ENCODE results near the gene MUC5B.

MUC5B gene

DNA sequence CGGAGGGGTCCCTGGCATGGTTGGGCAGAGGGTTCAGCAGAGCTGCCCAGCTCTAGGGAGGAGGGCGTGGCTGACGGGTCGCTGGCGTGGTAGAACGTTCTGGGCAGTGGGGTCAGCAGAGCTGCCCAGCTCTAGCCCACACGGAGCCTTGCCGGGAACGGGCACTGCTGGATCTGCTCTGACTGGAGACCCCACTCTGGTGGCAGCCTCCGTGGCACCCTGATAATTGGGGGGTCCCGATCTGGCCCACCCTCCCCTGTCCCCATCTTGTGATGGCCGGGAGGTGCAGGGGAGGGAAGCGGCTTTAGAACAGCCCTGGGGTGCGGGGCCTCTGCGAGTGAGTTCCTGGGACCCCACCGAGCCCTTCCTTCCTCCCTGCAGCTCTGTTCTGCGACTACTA, 43.2 kb upstream of the MUC5B start:
- no peak overlapping the region for H3K27ac ChIP-seq (replicated peaks)
- no peak overlapping the region for H3K4me3 ChIP-seq (replicated peaks; ENCODE audit: insufficient read depth, low read length)
- no peak for DNase-seq (ENCODE audit: low read depth in 1 of 2, low spot score in 1 of 2)
- no peaks in the 10 kb centered on the region for H3K27me3 ChIP-seq (ENCODE audit: insufficient read depth, poor library complexity, severe bottlenecking)
- TF ChIP-seq REST (IDR thresholded peaks at IDR 0.05; ENCODE audit: insufficient replicate concordance, low read depth) (no peak), GABPA (IDR thresholded peaks at IDR 0.05; ENCODE audit: low read depth) (no peak), POLR2AphosphoS5 (IDR thresholded peaks at IDR 0.05; ENCODE audit: low read depth) (no peak), CTCF (IDR thresholded peaks at IDR 0.05; ENCODE audit: insufficient read depth, low read length) (no peak), SPI1 (IDR thresholded peaks at IDR 0.05; ENCODE audit: borderline replicate concordance, low read depth) (no peak)

GRCh38 chr11:1180171-1180570, 42.7 kb upstream of the MUC5B start:
- Histone ChIP-seq H3K4me3 (replicated peaks; ENCODE audit: insufficient read depth, low read length) (no peak overlapping the region), H3K27ac (replicated peaks) (no peak overlapping the region), H3K27me3 (ENCODE audit: insufficient read depth, poor library complexity, severe bottlenecking) (no peaks in the 10 kb centered on the region)
- TF ChIP-seq POLR2AphosphoS5 (IDR thresholded peaks at IDR 0.05; ENCODE audit: low read depth) (no peak), GABPA (IDR thresholded peaks at IDR 0.05; ENCODE audit: low read depth) (no peak), REST (IDR thresholded peaks at IDR 0.05; ENCODE audit: insufficient replicate concordance, low read depth) (no peak), SPI1 (IDR thresholded peaks at IDR 0.05; ENCODE audit: borderline replicate concordance, low read depth) (no peak), CTCF (IDR thresholded peaks at IDR 0.05; ENCODE audit: insufficient read depth, low read length) (no peak)
- no peak for DNase-seq (ENCODE audit: low read depth in 1 of 2, low spot score in 1 of 2)

DNA sequence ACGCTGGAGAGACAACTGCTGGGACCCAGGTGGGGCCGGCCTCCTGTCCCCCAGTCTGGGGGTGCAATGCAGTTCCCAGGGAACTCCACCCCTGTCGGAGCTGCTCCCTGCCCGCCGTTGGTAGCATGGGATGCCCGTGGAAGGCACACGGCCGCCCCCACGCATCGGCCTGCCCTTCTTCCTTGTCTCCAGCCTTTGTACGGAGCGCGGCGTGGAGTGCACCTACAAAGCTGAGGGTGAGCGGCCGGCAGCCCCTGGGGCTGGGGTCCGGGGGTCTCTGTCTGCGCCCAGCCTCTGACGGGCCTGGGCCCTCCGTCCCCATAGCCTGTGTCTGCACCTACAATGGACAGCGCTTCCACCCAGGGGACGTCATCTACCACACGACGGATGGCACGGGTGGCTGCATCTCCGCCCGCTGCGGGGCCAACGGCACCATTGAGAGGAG, 41.9 kb upstream of the MUC5B start:
- DNase-seq (ENCODE audit: low read depth in 1 of 2, low spot score in 1 of 2) = no peak
- Histone ChIP-seq H3K27me3 (ENCODE audit: insufficient read depth, poor library complexity, severe bottlenecking) (no peaks in the 10 kb centered on the region), H3K27ac (replicated peaks) (no peak overlapping the region), H3K4me3 (replicated peaks; ENCODE audit: insufficient read depth, low read length) (no peak overlapping the region)
- TF ChIP-seq CTCF (IDR thresholded peaks at IDR 0.05; ENCODE audit: insufficient read depth, low read length) (no peak), POLR2AphosphoS5 (IDR thresholded peaks at IDR 0.05; ENCODE audit: low read depth) (no peak), GABPA (IDR thresholded peaks at IDR 0.05; ENCODE audit: low read depth) (no peak), SPI1 (IDR thresholded peaks at IDR 0.05; ENCODE audit: borderline replicate concordance, low read depth) (no peak), REST (IDR thresholded peaks at IDR 0.05; ENCODE audit: insufficient replicate concordance, low read depth) (no peak)
